ENCODE measurements around the gene GDPD1.

GDPD1 gene

GRCh38 chr17:59221159-59221847 lies 992 bp downstream of the GDPD1 start (continued):
- no peak for TF ChIP-seq ZSCAN18 (tag by site-specific recombination; IDR thresholded peaks at IDR 0.05)
- TF ChIP-seq ZNF580 (tag by site-specific recombination; IDR thresholded peaks at IDR 0.05), result no peak
- no peak for TF ChIP-seq ZNF112 (tag by site-specific recombination; IDR thresholded peaks at IDR 0.05)
- TF ChIP-seq ZNF670 (tag by site-specific recombination; IDR thresholded peaks at IDR 0.05; ENCODE audit: low read depth), result no peak
- no peak for TF ChIP-seq ZNF707 (tag by site-specific recombination; IDR thresholded peaks at IDR 0.05)
- TF ChIP-seq ZNF202 (tag by site-specific recombination; IDR thresholded peaks at IDR 0.05; ENCODE audit: borderline replicate concordance), result no peak
- TF ChIP-seq ZNF530 (tag by site-specific recombination; IDR thresholded peaks at IDR 0.05; ENCODE audit: low read depth), result no peak
- no peak for TF ChIP-seq ZNF654 (tag by site-specific recombination; IDR thresholded peaks at IDR 0.05; ENCODE audit: low read depth)
- no peak for TF ChIP-seq ZNF513 (tag by site-specific recombination; IDR thresholded peaks at IDR 0.05)
- TF ChIP-seq SP2 (tag by site-specific recombination; IDR thresholded peaks at IDR 0.05), result no peak
- no peak for TF ChIP-seq ZNF175 (tag by site-specific recombination; IDR thresholded peaks at IDR 0.05)
- TF ChIP-seq HIC1 (tag by site-specific recombination; IDR thresholded peaks at IDR 0.05), result no peak
- no peak for TF ChIP-seq ZNF214 (tag by site-specific recombination; IDR thresholded peaks at IDR 0.05; ENCODE audit: borderline replicate concordance)
- TF ChIP-seq ZNF521 (tag by site-specific recombination; IDR thresholded peaks at IDR 0.05), result no peak
- TF ChIP-seq ZNF518A (tag by site-specific recombination; conservative IDR thresholded peaks at IDR 0.05; ENCODE audit: low read depth), result no peak
- no peak for TF ChIP-seq ZNF169 (tag by site-specific recombination; IDR thresholded peaks at IDR 0.05)
- no peak for TF ChIP-seq ZNF426 (tag by site-specific recombination; IDR thresholded peaks at IDR 0.05)
- TF ChIP-seq ZNF366 (tag by site-specific recombination; conservative IDR thresholded peaks at IDR 0.05), result peak; percentile 2; the same call in 1 of the 2 replicates
- TF ChIP-seq ZNF132 (tag by site-specific recombination; IDR thresholded peaks at IDR 0.05; ENCODE audit: borderline replicate concordance), result no peak
- peak; percentile 77; the same call in 1 of the 2 replicates for TF ChIP-seq PRDM10 (tag by site-specific recombination; IDR thresholded peaks at IDR 0.05)
- TF ChIP-seq WT1 (tag by site-specific recombination; IDR thresholded peaks at IDR 0.05), result no peak
- no peak for TF ChIP-seq ZNF16 (tag by site-specific recombination; IDR thresholded peaks at IDR 0.05; ENCODE audit: low read depth)
- no peak for TF ChIP-seq HOXD13 (CRISPR knock-in tag; IDR thresholded peaks at IDR 0.05; ENCODE audit: borderline replicate concordance)
- no peak for TF ChIP-seq ZNF768 (tag by site-specific recombination; IDR thresholded peaks at IDR 0.05)
- TF ChIP-seq SCRT2 (tag by site-specific recombination; IDR thresholded peaks at IDR 0.05), result no peak
- TF ChIP-seq ZNF747 (tag by site-specific recombination; IDR thresholded peaks at IDR 0.05), result no peak
